Subcutaneous abdominal adipose tissue (tissue), 5 donors: ENCODE data around the gene CHTOP.
A peak's percentile ranks its signal among the peaks of the same experiment; 100 is the strongest.

Source experiments
- H3K27ac ChIP-seq: one replicate; pipeline ENCODE4 v1.7.0; 2013; ENCODE audit warnings: low read depth, mild to moderate bottlenecking, inconsistent platforms, low read length, moderate library complexity
- H3K27me3 ChIP-seq, 5 donors: one replicate each; pipeline ENCODE4 v1.7.0; 2013; ENCODE audit warnings: low read length in 5 of 5, inconsistent platforms in 1 of 5; ENCODE audit not compliant: control insufficient read depth in 5 of 5, insufficient read depth in 4 of 5
- H3K36me3 ChIP-seq, 5 donors: one replicate each; pipeline ENCODE4 v1.7.0; 2013; ENCODE audit warnings: low read length in 5 of 5; ENCODE audit not compliant: control insufficient read depth in 5 of 5, insufficient read depth in 5 of 5
- H3K4me1 ChIP-seq, 5 donors: one replicate each; pipeline ENCODE4 v1.7.0; 2013; ENCODE audit warnings: low read length in 5 of 5, mild to moderate bottlenecking in 3 of 5, moderate library complexity in 1 of 5; ENCODE audit not compliant: control insufficient read depth in 5 of 5, insufficient read depth in 5 of 5
- H3K4me3 ChIP-seq, 5 donors: one replicate each; pipeline ENCODE4 v1.7.0; 2013; ENCODE audit warnings: low read length in 5 of 5, low read depth in 1 of 5
- H3K9ac ChIP-seq, 5 donors: one replicate each; pipeline ENCODE4 v1.7.0; 2013; ENCODE audit warnings: low read length in 5 of 5, mild to moderate bottlenecking in 4 of 5, moderate library complexity in 3 of 5
- H3K9me3 ChIP-seq, 5 donors: one replicate each; pipeline ENCODE4 v1.7.0; 2013; ENCODE audit warnings: low read length in 5 of 5; ENCODE audit not compliant: control insufficient read depth in 5 of 5
- donor health status: healthy.
- donor health status: healthy.
- donor health status: healthy.
- donor health status: healthy.
- donor health status: healthy.

CHTOP gene

GRCh38 chr1:153640861-153641260, 7.0 kb downstream of the CHTOP start:
- H3K4me3 ChIP-seq: no peak overlapping the region
- H3K9ac ChIP-seq: peak overlapping the region in 1 of 5 donors; percentile 32
- no peak overlapping the region for H3K27ac ChIP-seq

DNA sequence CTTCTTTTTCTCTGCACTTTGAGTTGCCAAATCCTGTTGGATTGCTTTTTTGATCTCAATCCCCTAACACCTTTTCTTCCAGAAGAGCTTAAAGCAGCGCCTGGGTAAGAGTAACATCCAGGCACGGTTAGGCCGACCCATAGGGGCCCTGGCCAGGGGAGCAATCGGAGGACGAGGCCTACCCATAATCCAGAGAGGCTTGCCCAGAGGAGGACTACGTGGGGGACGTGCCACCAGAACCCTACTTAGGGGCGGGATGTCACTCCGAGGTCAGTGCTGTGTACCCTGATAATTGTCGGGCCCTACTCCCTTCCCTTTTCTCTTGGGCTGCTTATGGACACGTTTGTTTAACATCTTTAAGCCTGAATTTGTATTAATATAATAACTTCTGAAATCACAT, 8.3 kb downstream of the CHTOP start:
- Histone ChIP-seq H3K4me1 (peaks cover 0 to 48% (median 30%) of the 10 kb centered on the region in 5 donors), H3K27ac (no peak overlapping the region), H3K36me3 (peaks cover 55 to 94% (median 81%) of the 10 kb centered on the region in 5 donors), H3K4me3 (no peak overlapping the region), H3K27me3 (no peaks in the 10 kb centered on the region), H3K9me3 (no peaks in the 10 kb centered on the region), H3K9ac (peak overlapping the region in 2 of 5 donors; percentile 19)

More at GRCh38 chr1:153640861-153641260, 7.0 kb downstream of the CHTOP start:
- no peaks in the 10 kb centered on the region for H3K9me3 ChIP-seq
- H3K36me3 ChIP-seq: peaks cover 58 to 99% (median 89%) of the 10 kb centered on the region in 5 donors
- H3K27me3 ChIP-seq: no peaks in the 10 kb centered on the region
- H3K4me1 ChIP-seq: peaks cover 0 to 48% (median 28%) of the 10 kb centered on the region in 5 donors

DNA sequence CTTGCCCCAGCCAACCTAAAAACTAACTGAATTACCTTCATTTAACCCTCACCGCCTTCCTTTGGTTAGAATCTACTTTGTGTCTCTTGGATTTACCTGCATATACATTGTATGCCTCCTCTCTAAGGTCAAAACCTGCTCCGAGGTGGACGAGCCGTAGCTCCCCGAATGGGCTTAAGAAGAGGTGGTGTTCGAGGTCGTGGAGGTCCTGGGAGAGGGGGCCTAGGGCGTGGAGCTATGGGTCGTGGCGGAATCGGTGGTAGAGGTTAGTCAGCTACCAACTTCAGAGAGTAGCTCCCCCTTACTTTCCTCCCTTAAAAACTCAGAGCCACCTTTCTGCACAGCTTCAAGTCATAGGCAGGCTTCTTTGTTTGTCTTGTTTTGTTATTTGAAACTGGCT, 9.2 kb downstream of the CHTOP start:
- peaks cover 0 to 48% (median 33%) of the 10 kb centered on the region in 5 donors for H3K4me1 ChIP-seq

DNA sequence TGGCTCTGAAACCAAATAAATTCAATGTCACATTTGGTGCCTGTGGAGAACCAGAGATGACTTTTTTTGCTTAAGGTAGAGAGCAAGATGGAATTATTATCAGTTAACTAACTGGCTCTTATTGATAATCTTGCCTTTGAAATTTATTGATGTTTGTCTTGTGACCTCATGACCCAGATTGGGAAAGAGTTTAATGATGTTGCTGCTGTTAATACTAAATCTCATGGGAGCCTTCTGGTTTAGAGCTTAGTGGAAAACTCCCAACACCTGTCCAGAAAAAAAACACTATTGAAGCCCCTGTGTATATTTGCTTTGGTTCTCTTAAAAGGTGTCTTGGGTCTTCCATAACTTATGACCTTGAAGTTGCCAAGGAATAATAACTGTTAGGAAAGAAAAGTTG, 9.9 kb downstream of the CHTOP start:
- Histone ChIP-seq H3K36me3 (peaks cover 50 to 78% (median 67%) of the 10 kb centered on the region in 5 donors), H3K4me3 (no peak overlapping the region), H3K4me1 (peaks cover 0 to 48% (median 35%) of the 10 kb centered on the region in 5 donors), H3K9ac (no peak overlapping the region), H3K27me3 (no peaks in the 10 kb centered on the region), H3K27ac (peak overlapping the region; percentile 55), H3K9me3 (no peaks in the 10 kb centered on the region)

More for the DNA sequence above, 9.2 kb downstream of the CHTOP start:
- no peak overlapping the region for H3K4me3 ChIP-seq
- H3K27me3 ChIP-seq: no peaks in the 10 kb centered on the region
- peaks cover 50 to 85% (median 74%) of the 10 kb centered on the region in 5 donors for H3K36me3 ChIP-seq
- peak overlapping the region; percentile 55 for H3K27ac ChIP-seq
- no peaks in the 10 kb centered on the region for H3K9me3 ChIP-seq
- H3K9ac ChIP-seq: no peak overlapping the region

GRCh38 chr1:153646672-153647345, 12.9 kb downstream of the CHTOP start:
- no peaks in the 10 kb centered on the region for H3K9me3 ChIP-seq
- peaks cover 3 to 63% (median 47%) of the 10 kb centered on the region in 5 donors for H3K4me1 ChIP-seq
- peaks cover 35 to 48% (median 39%) of the 10 kb centered on the region in 5 donors for H3K36me3 ChIP-seq
- H3K27me3 ChIP-seq: no peaks in the 10 kb centered on the region
- H3K4me3 ChIP-seq: peak overlapping the region in 1 of 5 donors; percentile 13
- peak overlapping the region; percentile 53 for H3K27ac ChIP-seq
- peak overlapping the region in 1 of 5 donors; percentile 10 for H3K9ac ChIP-seq

- Histone ChIP-seq H3K9me3 (no peaks in the 10 kb centered on the region), H3K9ac (peak overlapping the region in 2 of 5 donors; percentile 10 to 23), H3K36me3 (peaks cover 32 to 43% (median 34%) of the 10 kb centered on the region in 5 donors), H3K27me3 (no peaks in the 10 kb centered on the region), H3K4me1 (peaks cover 3 to 61% (median 51%) of the 10 kb centered on the region in 5 donors), H3K27ac (peak overlapping the region; percentile 53), H3K4me3 (peak overlapping the region in 1 of 5 donors; percentile 13)
Observed at GRCh38 chr1:153647346-153647714, 13.5 kb downstream of the CHTOP start.

- no peaks in the 10 kb centered on the region for H3K27me3 ChIP-seq
- H3K9me3 ChIP-seq: no peaks in the 10 kb centered on the region
- peaks cover 3 to 65% (median 58%) of the 10 kb centered on the region in 5 donors for H3K4me1 ChIP-seq
- no peak overlapping the region for H3K27ac ChIP-seq
- peaks cover 24 to 35% (median 26%) of the 10 kb centered on the region in 5 donors for H3K36me3 ChIP-seq
- H3K4me3 ChIP-seq: no peak overlapping the region
- no peak overlapping the region for H3K9ac ChIP-seq
Observed at GRCh38 chr1:153648000-153648643, 14.3 kb downstream of the CHTOP start.

- Histone ChIP-seq H3K9me3 (no peaks in the 10 kb centered on the region), H3K36me3 (peaks cover 13 to 23% (median 18%) of the 10 kb centered on the region in 5 donors), H3K9ac (peak overlapping the region in 1 of 5 donors; percentile 16), H3K27me3 (no peaks in the 10 kb centered on the region), H3K27ac (peak overlapping the region; percentile 60), H3K4me3 (no peak overlapping the region), H3K4me1 (peaks cover 3 to 57% (median 51%) of the 10 kb centered on the region in 5 donors)
Observed at GRCh38 chr1:153649137-153649862, 15.4 kb downstream of the CHTOP start.

GRCh38 chr1:153649863-153650235, 16.0 kb downstream of the CHTOP start:
- H3K9me3 ChIP-seq: no peaks in the 10 kb centered on the region

More at GRCh38 chr1:153649863-153650235, 16.0 kb downstream of the CHTOP start:
- Histone ChIP-seq H3K4me3 (no peak overlapping the region), H3K4me1 (peaks cover 3 to 55% (median 50%) of the 10 kb centered on the region in 5 donors), H3K27me3 (no peaks in the 10 kb centered on the region), H3K9ac (no peak overlapping the region), H3K27ac (peak overlapping the region; percentile 60), H3K36me3 (peaks cover 10 to 18% (median 13%) of the 10 kb centered on the region in 5 donors)
